ENCODE results near the gene BACE1.

Gene BACE1

DNA sequence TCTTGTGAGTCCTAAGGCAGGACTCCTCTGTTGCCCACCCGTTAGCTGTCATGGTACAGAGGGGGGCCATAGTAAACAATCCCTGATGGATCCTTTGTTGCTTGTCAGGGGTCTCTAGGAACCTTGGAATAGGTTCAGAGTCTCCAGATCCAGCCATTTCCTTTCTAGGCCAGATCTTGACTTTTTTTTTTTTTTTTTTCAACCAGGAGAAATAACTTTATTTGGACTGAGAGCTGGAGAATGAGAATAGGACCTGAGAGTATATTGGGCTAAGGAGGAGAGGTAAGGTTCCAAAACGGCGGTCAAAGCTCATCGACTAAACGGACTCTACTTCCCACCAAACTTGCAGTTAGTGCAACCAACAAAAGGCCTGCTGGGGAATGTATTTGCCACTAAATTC, 19.3 kb upstream of the BACE1 start:
- no peaks in the 10 kb centered on the region for H3K79me2 ChIP-seq (ENCODE audit: insufficient read depth, low read length)
- H3K36me3 ChIP-seq (ENCODE audit: insufficient read depth, low read length), result no peaks in the 10 kb centered on the region

DNA sequence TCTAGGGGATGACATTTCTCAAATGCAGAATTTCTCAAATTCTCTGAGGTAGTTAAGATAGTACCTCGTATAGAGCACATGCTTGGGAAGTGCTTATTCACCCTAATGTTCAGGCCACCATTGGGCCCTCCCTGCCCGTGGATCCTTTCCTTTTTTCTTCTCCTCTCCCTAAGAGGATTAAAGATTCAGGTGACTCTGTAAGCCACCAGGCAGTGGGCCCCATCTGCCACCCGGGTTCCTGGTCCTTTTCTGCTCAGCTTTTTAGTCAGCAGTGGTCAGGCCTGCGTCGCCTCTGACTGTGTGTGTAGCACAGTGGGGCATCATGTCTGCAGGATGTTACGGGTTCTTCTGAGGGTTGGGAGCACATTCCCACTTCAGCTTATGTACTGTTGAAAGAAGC, 18.8 kb upstream of the BACE1 start:
- no peak for TF ChIP-seq EZH2 (IDR thresholded peaks at IDR 0.05; ENCODE audit: borderline replicate concordance, low read length)
- TF ChIP-seq, protein P1, sequence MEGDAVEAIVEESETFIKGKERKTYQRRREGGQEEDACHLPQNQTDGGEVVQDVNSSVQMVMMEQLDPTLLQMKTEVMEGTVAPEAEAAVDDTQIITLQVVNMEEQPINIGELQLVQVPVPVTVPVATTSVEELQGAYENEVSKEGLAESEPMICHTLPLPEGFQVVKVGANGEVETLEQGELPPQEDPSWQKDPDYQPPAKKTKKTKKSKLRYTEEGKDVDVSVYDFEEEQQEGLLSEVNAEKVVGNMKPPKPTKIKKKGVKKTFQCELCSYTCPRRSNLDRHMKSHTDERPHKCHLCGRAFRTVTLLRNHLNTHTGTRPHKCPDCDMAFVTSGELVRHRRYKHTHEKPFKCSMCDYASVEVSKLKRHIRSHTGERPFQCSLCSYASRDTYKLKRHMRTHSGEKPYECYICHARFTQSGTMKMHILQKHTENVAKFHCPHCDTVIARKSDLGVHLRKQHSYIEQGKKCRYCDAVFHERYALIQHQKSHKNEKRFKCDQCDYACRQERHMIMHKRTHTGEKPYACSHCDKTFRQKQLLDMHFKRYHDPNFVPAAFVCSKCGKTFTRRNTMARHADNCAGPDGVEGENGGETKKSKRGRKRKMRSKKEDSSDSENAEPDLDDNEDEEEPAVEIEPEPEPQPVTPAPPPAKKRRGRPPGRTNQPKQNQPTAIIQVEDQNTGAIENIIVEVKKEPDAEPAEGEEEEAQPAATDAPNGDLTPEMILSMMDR (IDR thresholded peaks at IDR 0.05; ENCODE audit: low read length), result no peak
- H3K79me2 ChIP-seq (ENCODE audit: insufficient read depth, low read length), result no peaks in the 10 kb centered on the region
- no peak overlapping the region for H3K9ac ChIP-seq (ENCODE audit: low read length)
- no peak overlapping the region for H3K27ac ChIP-seq (ENCODE audit: low read depth, low read length, poor library complexity, severe bottlenecking)
- no peak overlapping the region for H3K4me3 ChIP-seq (ENCODE audit: low read depth, low read length, poor library complexity, severe bottlenecking)
- H3F3A ChIP-seq (ENCODE audit: insufficient read depth, low read length), result no peaks in the 10 kb centered on the region
- no peaks in the 10 kb centered on the region for H3K9me2 ChIP-seq (ENCODE audit: low read depth, low read length)
- H3K4me1 ChIP-seq (ENCODE audit: insufficient read depth, low read length, severe bottlenecking), result no peaks in the 10 kb centered on the region
- H3K9me3 ChIP-seq (ENCODE audit: low read length), result no peaks in the 10 kb centered on the region
- H3K4me2 ChIP-seq (ENCODE audit: low read length), result no peak overlapping the region
- H2AFZ ChIP-seq (ENCODE audit: low read length), result no peak overlapping the region
- no peaks in the 10 kb centered on the region for H3K27me3 ChIP-seq (ENCODE audit: insufficient read depth, low read length)
- H4K20me1 ChIP-seq (ENCODE audit: insufficient read depth, low read length), result no peaks in the 10 kb centered on the region
- no peaks in the 10 kb centered on the region for H3K36me3 ChIP-seq (ENCODE audit: insufficient read depth, low read length)

More for the DNA sequence above, 19.3 kb upstream of the BACE1 start:
- H3K27me3 ChIP-seq (ENCODE audit: insufficient read depth, low read length), result no peaks in the 10 kb centered on the region
- no peaks in the 10 kb centered on the region for H4K20me1 ChIP-seq (ENCODE audit: insufficient read depth, low read length)
- H3K9me3 ChIP-seq (ENCODE audit: low read length), result no peaks in the 10 kb centered on the region
- no peak overlapping the region for H3K4me3 ChIP-seq (ENCODE audit: low read depth, low read length, poor library complexity, severe bottlenecking)
- no peak overlapping the region for H3K4me2 ChIP-seq (ENCODE audit: low read length)
- no peak overlapping the region for H3K9ac ChIP-seq (ENCODE audit: low read length)
- H3F3A ChIP-seq (ENCODE audit: insufficient read depth, low read length), result no peaks in the 10 kb centered on the region
- H3K27ac ChIP-seq (ENCODE audit: low read depth, low read length, poor library complexity, severe bottlenecking), result no peak overlapping the region
- H2AFZ ChIP-seq (ENCODE audit: low read length), result no peak overlapping the region
- TF ChIP-seq EZH2 (IDR thresholded peaks at IDR 0.05; ENCODE audit: borderline replicate concordance, low read length), result no peak
- TF ChIP-seq, protein P1 (IDR thresholded peaks at IDR 0.05; ENCODE audit: low read length), result no peak
- H3K4me1 ChIP-seq (ENCODE audit: insufficient read depth, low read length, severe bottlenecking), result no peaks in the 10 kb centered on the region
- no peaks in the 10 kb centered on the region for H3K9me2 ChIP-seq (ENCODE audit: low read depth, low read length)

DNA sequence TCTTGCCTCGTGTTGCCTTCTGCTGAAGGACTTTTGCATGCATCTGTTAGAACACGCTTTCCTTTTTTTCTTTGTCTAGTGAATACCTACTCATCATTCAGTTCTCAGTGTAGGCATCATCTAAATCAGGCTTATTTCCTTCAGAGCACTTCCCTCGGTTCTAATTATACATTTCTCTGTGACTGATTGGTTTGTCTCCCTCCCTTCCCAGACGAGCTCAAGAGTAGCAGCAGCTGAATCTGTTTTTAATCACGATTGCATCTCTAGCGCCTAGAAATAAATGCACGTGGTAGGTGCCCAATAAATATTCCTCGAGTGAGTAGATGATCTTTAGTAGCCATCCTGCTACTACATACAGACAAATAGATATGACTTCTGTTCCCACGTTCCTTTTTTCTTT, 17.9 kb upstream of the BACE1 start:
- H3K4me2 ChIP-seq (ENCODE audit: low read length), result no peak overlapping the region
- no peak for TF ChIP-seq EZH2 (IDR thresholded peaks at IDR 0.05; ENCODE audit: borderline replicate concordance, low read length)
- TF ChIP-seq, protein P1 (IDR thresholded peaks at IDR 0.05; ENCODE audit: low read length), result no peak
- H3K27ac ChIP-seq (ENCODE audit: low read depth, low read length, poor library complexity, severe bottlenecking), result no peak overlapping the region
- no peak overlapping the region for H2AFZ ChIP-seq (ENCODE audit: low read length)
- no peak overlapping the region for H3K9ac ChIP-seq (ENCODE audit: low read length)
- H3K9me3 ChIP-seq (ENCODE audit: low read length), result no peaks in the 10 kb centered on the region
- no peak overlapping the region for H3K4me3 ChIP-seq (ENCODE audit: low read depth, low read length, poor library complexity, severe bottlenecking)
- no peaks in the 10 kb centered on the region for H4K20me1 ChIP-seq (ENCODE audit: insufficient read depth, low read length)
- H3K36me3 ChIP-seq (ENCODE audit: insufficient read depth, low read length), result no peaks in the 10 kb centered on the region
- H3K79me2 ChIP-seq (ENCODE audit: insufficient read depth, low read length), result no peaks in the 10 kb centered on the region
- no peaks in the 10 kb centered on the region for H3F3A ChIP-seq (ENCODE audit: insufficient read depth, low read length)
- peaks cover 6% of the 10 kb centered on the region for H3K4me1 ChIP-seq (ENCODE audit: insufficient read depth, low read length, severe bottlenecking)
- H3K9me2 ChIP-seq (ENCODE audit: low read depth, low read length), result no peaks in the 10 kb centered on the region
- H3K27me3 ChIP-seq (ENCODE audit: insufficient read depth, low read length), result no peaks in the 10 kb centered on the region

Measured in OCI-LY1 (cell line).